ENCODE results near the gene MGLL.

Gene MGLL

GRCh38 chr3:127787071-127787490, 35.2 kb downstream of the MGLL start:
- DNase-seq = no peak

GRCh38 chr3:127786353-127787070, 35.8 kb downstream of the MGLL start:
- no peak for DNase-seq

- no peak for DNase-seq
These were observed 36.5 kb downstream of the MGLL start for GRCh38 chr3:127785711-127786265.

- DNase-seq = no peak
These were observed 37.2 kb downstream of the MGLL start for GRCh38 chr3:127784865-127785710.

- no peak for DNase-seq
These were observed 38.0 kb downstream of the MGLL start for GRCh38 chr3:127784283-127784682.

- DNase-seq = no peak
These were observed 38.6 kb downstream of the MGLL start for GRCh38 chr3:127783642-127784160.

GRCh38 chr3:127783166-127783565, 39.1 kb downstream of the MGLL start:
- no peak for DNase-seq

- DNase-seq = no peak
These were observed 40.8 kb downstream of the MGLL start for GRCh38 chr3:127781411-127782001.

GRCh38 chr3:127780536-127781400, 41.5 kb downstream of the MGLL start:
- DNase-seq = no peak

- DNase-seq = peak; percentile 22
These were observed 42.6 kb downstream of the MGLL start for GRCh38 chr3:127779747-127780146.

GRCh38 chr3:127777921-127778656, 44.2 kb downstream of the MGLL start:
- no peak for DNase-seq

- DNase-seq = no peak
These were observed 45.0 kb downstream of the MGLL start for GRCh38 chr3:127777332-127777731.

- no peak for DNase-seq
These were observed 46.0 kb downstream of the MGLL start for GRCh38 chr3:127776347-127776746.

- DNase-seq = no peak
These were observed 46.8 kb downstream of the MGLL start for GRCh38 chr3:127775398-127776109.

GRCh38 chr3:127774647-127775046, 47.7 kb downstream of the MGLL start:
- DNase-seq = no peak

- DNase-seq = no peak
These were observed 48.4 kb downstream of the MGLL start for GRCh38 chr3:127773752-127774395.

GRCh38 chr3:127772827-127773751, 49.2 kb downstream of the MGLL start:
- no peak for DNase-seq

GRCh38 chr3:127772273-127772672, 50.0 kb downstream of the MGLL start:
- DNase-seq = no peak

- DNase-seq = no peak
These were observed 50.6 kb downstream of the MGLL start for GRCh38 chr3:127771746-127772145.
